Measurements from ENCODE around the gene ANK2. TPM values are rescaled to one million over a fixed set of nuclear protein-coding genes. Genes with fewer than 3 reads are reported as not detected.
A peak's percentile ranks its signal among the peaks of the same experiment; 100 is the strongest.

ANK2 gene
- total and polyA plus RNA-seq, 2 of the 13 experiments (the other 11 are each of a cell fraction or from before 2014, with no cell fraction given) = 2.7 to 15.1 TPM

DNA sequence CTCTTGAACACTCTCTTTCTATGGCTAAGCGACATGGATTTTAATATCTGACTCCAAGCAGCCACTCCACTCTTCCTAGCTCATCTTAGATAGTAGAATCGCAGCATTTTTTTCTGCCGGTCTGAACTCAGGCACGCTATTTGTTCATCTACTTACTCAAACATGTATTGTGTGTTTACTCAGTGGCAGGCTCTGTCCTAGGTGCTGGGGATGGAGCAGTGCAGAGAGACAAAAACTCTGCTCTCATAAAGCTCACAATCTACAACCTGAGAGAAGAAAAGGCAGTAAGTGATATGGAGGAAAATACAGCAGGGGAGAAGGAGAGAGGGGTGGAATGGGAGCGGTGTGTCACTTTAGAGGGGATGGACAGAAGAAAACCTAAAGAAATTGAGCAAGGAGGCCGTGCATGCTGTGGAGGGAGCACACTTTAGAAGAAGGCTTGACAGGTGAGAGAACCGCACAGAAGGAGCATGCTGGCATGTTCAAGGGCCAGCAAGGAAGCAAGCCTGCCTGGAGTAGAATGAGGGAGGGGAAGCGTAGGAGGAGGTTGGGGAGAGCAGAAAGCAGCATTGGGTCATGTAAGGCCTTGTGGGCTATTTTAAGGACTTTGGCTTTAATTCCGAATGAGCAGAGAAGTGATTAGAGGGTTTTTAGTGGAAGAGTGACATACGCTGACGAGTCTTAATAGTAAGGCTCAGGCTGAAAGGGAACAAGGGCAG is 132.0 kb downstream of the ANK2 start (continued):
- TF ChIP-seq, protein P1, sequence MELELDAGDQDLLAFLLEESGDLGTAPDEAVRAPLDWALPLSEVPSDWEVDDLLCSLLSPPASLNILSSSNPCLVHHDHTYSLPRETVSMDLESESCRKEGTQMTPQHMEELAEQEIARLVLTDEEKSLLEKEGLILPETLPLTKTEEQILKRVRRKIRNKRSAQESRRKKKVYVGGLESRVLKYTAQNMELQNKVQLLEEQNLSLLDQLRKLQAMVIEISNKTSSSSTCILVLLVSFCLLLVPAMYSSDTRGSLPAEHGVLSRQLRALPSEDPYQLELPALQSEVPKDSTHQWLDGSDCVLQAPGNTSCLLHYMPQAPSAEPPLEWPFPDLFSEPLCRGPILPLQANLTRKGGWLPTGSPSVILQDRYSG (CRISPR knock-in tag; IDR thresholded peaks at IDR 0.05) = no peak
- TF ChIP-seq FOXO4 (CRISPR knock-in tag; conservative IDR thresholded peaks at IDR 0.05) = no peak
- TF ChIP-seq, protein P2, sequence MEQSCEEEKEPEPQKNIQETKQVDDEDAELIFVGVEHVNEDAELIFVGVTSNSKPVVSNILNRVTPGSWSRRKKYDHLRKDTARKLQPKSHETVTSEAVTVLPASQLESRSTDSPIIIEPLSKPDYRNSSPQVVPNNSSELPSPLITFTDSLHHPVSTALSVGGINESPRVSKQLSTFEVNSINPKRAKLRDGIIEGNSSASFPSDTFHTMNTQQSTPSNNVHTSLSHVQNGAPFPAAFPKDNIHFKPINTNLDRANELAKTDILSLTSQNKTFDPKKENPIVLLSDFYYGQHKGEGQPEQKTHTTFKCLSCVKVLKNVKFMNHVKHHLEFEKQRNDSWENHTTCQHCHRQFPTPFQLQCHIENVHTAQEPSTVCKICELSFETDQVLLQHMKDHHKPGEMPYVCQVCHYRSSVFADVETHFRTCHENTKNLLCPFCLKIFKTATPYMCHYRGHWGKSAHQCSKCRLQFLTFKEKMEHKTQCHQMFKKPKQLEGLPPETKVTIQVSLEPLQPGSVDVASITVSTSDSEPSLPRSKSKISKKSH (CRISPR knock-in tag; IDR thresholded peaks at IDR 0.05; ENCODE audit: borderline replicate concordance) = no peak
- no peak for TF ChIP-seq NAIF1 (CRISPR knock-in tag; IDR thresholded peaks at IDR 0.05; ENCODE audit: borderline replicate concordance)
- no peak for TF ChIP-seq PLSCR1 (CRISPR knock-in tag; IDR thresholded peaks at IDR 0.05; ENCODE audit: borderline replicate concordance)
- TF ChIP-seq ZNF24 (IDR thresholded peaks at IDR 0.05) = no peak
- TF ChIP-seq ZNF543 (CRISPR knock-in tag; IDR thresholded peaks at IDR 0.05) = no peak
- TF ChIP-seq TBX3 (IDR thresholded peaks at IDR 0.05; ENCODE audit: borderline replicate concordance) = no peak
- no peak for TF ChIP-seq ZIK1 (CRISPR knock-in tag; IDR thresholded peaks at IDR 0.05; ENCODE audit: borderline replicate concordance, low read depth)
- no peak for TF ChIP-seq JARID2 (CRISPR knock-in tag; IDR thresholded peaks at IDR 0.05; ENCODE audit: insufficient replicate concordance)
- no peak for TF ChIP-seq MAF1 (CRISPR knock-in tag; IDR thresholded peaks at IDR 0.05; ENCODE audit: borderline replicate concordance)
- no peak for TF ChIP-seq ZNF350 (CRISPR knock-in tag; IDR thresholded peaks at IDR 0.05; ENCODE audit: borderline replicate concordance, low read depth)
- TF ChIP-seq ZNF580 (CRISPR knock-in tag; IDR thresholded peaks at IDR 0.05; ENCODE audit: borderline replicate concordance, low read depth) = peak; percentile 76; the same call in 1 of the 2 replicates
- TF ChIP-seq SNAPC2 (CRISPR knock-in tag; IDR thresholded peaks at IDR 0.05) = 0 out of 2 replicates have a peak, but pooled peaks have one; percentile 56
- 0 out of 2 replicates have a peak, but pooled peaks have one; percentile 27 for TF ChIP-seq ZBTB10 (CRISPR knock-in tag; IDR thresholded peaks at IDR 0.05; ENCODE audit: borderline replicate concordance)
- TF ChIP-seq FOXP4 (CRISPR knock-in tag; IDR thresholded peaks at IDR 0.05) = peak; percentile 73
- TF ChIP-seq NR2F1 (CRISPR knock-in tag; IDR thresholded peaks at IDR 0.05) = no peak
- no peak for TF ChIP-seq HHEX (CRISPR knock-in tag; IDR thresholded peaks at IDR 0.05)
